Psoas muscle (tissue), 8 donors: ENCODE measurements around the gene SPINDOC. TPM values are rescaled to one million over a fixed set of nuclear protein-coding genes. Genes with fewer than 3 reads are reported as not detected.
A peak's percentile ranks its signal among the peaks of the same experiment; 100 is the strongest.

ENCODE experiments used
- ATAC-seq, 4 donors: fragments of 200-7000 bp; cut with Tn5 transposase; one replicate each; pipeline ENCODE4 v1.9.1; 2020; ENCODE audit warnings: moderate library complexity in 3 of 4, mild to moderate bottlenecking in 2 of 4
- DNase-seq, 2 donors: peaks; one replicate each; pipeline ENCODE4 v3.0.0-alpha.2; 2020
- H3K27ac ChIP-seq: fragments of 200-600 bp; one replicate; pipeline ENCODE4 v1.8.0; 2022
- H3K27me3 ChIP-seq, 3 donors: fragments of 200-600 bp in 1 of 3; one replicate each; pipeline versions ENCODE4 v1.6.1 to v1.8.0; 2013 to 2022; ENCODE audit warnings: low read length in 2 of 3, mild to moderate bottlenecking in 2 of 3, moderate library complexity in 1 of 3; ENCODE audit not compliant: insufficient read depth in 3 of 3
- H3K36me3 ChIP-seq, 2 donors: fragments of 200-600 bp in 1 of 2; one replicate each; pipeline versions ENCODE4 v1.6.1 to v1.8.0; 2013 to 2022; ENCODE audit warnings: low read depth in 1 of 2, mild to moderate bottlenecking in 1 of 2, moderate library complexity in 1 of 2; ENCODE audit not compliant: insufficient read depth in 1 of 2
- H3K4me1 ChIP-seq: fragments of 200-600 bp; one replicate; pipeline ENCODE4 v1.8.0; 2022
- H3K4me3 ChIP-seq: fragments of 200-600 bp; one replicate; pipeline ENCODE4 v1.8.0; 2022; ENCODE audit warnings: mild to moderate bottlenecking
- H3K9me3 ChIP-seq: fragments of 200-600 bp; one replicate; pipeline ENCODE4 v1.8.0; 2022
- WGBS, 3 donors: extraction: QIAGEN DNeasy Blood & Tissue Kit; methylation state at CpG; one replicate each; pipeline versions ENCODE4 v1.1.6 to v1.1.7; 2013; 5-methylcytosine and 5-hydroxymethylcytosine counted together
- intact Hi-C, 2 donors: fragments of 100-400 bp; cut with DNase I; formaldehyde crosslinking; loops; one replicate each; pipeline versions ENCODE4 v1.11.0 to v1.14.2; 2022
- polyA plus RNA-seq, 3 donors: library from polyadenylated mRNA; stranded (reverse); fragments of 200-250 nt; gene quantifications; one replicate each; pipeline ENCODE4 v1.2.3, GENCODE V29; 2013
- total RNA-seq, 4 donors: library from RNA; stranded (reverse); fragmentation: NEBNext Ultra II Directional in 2 of 4; extraction: Animal tissue kit (Norgen Biotek cat#: 25700) in 2 of 4; gene quantifications; one replicate each; pipeline versions ENCODE4 v1.2.1 to v1.2.4, GENCODE V29; 2021 to 2023
- TF ChIP-seq, protein P1 (sequence below): fragments of 200-600 bp; IDR thresholded peaks from one replicate; pipeline ENCODE4 v1.8.0; 2022; ENCODE audit warnings: antibody characterized with exemption
- donor health status: healthy with polysubstance abuse.
- donor health status: DM: no; HTN: no; CAD: no; lungs with moderate emphysema.
- donor health status: Bipolar disorder and iron deficiency.
- donor health status: healthy.
- donor health status: DM: yes; HTN: yes; CAD: no.
- donor health status: DM: no; HTN: no; CAD: no.
- donor health status: DM: no; HTN: no; CAD: no.
- donor health status: DM: yes; HTN: yes; CAD: no.

Gene SPINDOC
- total and polyA plus RNA-seq, 7 donors, result 2.7 to 8.8 (median 4.7) TPM

DNA sequence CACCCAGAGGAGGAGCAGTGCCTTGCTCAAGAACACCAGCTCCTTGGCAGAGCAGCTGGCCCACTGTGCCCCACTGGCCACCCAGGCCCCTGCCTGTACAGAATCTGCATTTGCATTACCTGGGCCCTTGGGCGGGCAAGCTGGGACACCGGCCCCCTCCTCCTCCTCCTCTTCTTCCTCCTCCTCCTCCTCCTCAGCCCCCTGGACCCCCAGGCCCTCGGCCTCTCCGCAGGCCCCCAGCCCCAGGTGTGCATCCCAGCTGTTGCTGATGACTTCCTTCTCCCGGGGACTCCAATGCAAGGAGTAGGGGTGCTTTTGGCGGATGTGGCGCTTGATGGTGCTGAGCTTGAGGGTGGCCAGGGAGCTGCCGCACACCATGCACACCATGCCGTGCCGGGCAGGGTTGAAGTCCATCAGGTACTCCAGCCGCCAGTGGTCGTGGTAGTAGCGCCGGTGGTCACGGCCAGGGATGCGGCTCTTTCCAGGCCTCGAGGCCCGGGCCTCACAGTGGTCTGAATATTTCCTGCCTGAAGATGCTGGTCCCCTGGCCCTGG, 47.5 kb upstream of the SPINDOC start:
- Histone ChIP-seq H3K9me3 (no peaks in the 10 kb centered on the region), H3K36me3 (peaks cover 0 to 5% of the 10 kb centered on the region in 2 donors), H3K27me3 (no peaks in the 10 kb centered on the region), H3K4me3 (no peak overlapping the region), H3K27ac (no peak overlapping the region), H3K4me1 (peaks cover 5% of the 10 kb centered on the region)
- 83 to 85% (median 84%) methylated on average over 16 to 18 of the region's 18 CpGs for WGBS, 3 donors
- intact Hi-C loops, result loop anchor here (2.0 to 10.0 kb wide), 4 partner anchors 47 to 389 kb away; partner anchors contain the start of genes MARK2 (in 1 of the 2) and SPINDOC (in 1 of the 2)
- ATAC-seq (no peak), DNase-seq (peak in 1 of 2 donors; percentile 55)
- TF ChIP-seq, protein P1, sequence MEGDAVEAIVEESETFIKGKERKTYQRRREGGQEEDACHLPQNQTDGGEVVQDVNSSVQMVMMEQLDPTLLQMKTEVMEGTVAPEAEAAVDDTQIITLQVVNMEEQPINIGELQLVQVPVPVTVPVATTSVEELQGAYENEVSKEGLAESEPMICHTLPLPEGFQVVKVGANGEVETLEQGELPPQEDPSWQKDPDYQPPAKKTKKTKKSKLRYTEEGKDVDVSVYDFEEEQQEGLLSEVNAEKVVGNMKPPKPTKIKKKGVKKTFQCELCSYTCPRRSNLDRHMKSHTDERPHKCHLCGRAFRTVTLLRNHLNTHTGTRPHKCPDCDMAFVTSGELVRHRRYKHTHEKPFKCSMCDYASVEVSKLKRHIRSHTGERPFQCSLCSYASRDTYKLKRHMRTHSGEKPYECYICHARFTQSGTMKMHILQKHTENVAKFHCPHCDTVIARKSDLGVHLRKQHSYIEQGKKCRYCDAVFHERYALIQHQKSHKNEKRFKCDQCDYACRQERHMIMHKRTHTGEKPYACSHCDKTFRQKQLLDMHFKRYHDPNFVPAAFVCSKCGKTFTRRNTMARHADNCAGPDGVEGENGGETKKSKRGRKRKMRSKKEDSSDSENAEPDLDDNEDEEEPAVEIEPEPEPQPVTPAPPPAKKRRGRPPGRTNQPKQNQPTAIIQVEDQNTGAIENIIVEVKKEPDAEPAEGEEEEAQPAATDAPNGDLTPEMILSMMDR, result no peak

DNA sequence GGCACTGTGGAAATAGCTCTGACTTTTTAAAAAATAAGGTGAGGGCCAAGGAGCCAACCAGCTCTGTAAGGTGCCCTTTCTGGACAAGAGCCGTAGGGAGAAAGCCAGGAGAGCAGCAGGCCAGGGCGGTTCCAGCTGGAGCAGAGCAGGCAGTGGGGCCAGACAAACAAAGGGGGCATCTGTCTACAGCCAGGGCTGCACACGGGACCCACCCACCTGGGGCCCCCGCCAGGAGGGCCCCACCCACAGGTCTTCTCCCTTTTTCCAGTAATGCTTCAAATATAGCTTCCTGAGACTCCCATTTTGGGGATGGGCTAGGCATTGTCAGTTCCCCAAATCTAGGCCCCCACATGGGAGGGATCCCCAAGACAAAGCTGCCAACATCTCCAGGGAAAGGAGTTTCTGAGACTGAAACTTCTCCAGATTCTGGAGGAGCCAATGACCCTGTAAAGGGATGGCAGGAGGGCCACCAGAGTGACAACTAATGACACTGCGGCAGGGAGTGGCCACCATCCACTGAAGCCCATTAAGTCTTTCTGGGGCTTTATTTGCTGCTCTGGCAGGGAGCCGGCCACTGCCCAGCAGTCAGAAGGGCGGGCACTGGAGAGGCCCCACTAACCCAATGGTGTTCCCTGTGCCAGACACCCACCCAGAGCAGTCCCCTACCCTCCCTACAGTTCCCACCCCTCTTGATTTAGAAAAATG, 46.6 kb upstream of the SPINDOC start:
- Histone ChIP-seq H3K36me3 (no peaks in the 10 kb centered on the region), H3K27me3 (no peaks in the 10 kb centered on the region), H3K4me3 (peak overlapping the region; percentile 87), H3K27ac (no peak overlapping the region), H3K9me3 (no peaks in the 10 kb centered on the region), H3K4me1 (peaks cover 5% of the 10 kb centered on the region)
- ATAC-seq, result no peak
- TF ChIP-seq, protein P1, result no peak
- DNase-seq, result peak in 1 of 2 donors; percentile 50
- intact Hi-C loops, result loop anchor here (2.0 to 10.0 kb wide), 4 partner anchors 46 to 388 kb away; partner anchors contain the start of genes MARK2 (in 1 of the 2) and SPINDOC (in 1 of the 2)
- 53 to 75% (median 67%) methylated on average over 7 of the region's 7 CpGs for WGBS, 3 donors

DNA sequence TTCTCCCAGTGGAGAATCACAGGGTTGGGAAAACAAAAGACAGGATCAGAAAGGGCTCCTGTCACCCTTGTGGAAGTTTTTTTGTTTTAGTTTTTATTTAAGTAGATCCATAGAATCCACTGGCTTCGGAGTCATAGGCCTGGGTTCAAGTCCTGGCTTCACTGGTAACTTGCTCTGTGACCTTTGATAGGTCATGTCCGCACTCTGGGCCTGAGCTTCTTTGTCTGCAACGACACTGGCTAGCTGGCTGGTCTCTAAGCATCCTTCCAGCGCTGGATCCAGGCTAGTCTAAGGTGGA, 46.0 kb upstream of the SPINDOC start:
- intact Hi-C loops, result loop anchor here (2.0 to 10.0 kb wide), 4 partner anchors 46 to 388 kb away; partner anchors contain the start of genes MARK2 (in 1 of the 2) and SPINDOC (in 1 of the 2)
- Histone ChIP-seq H3K27ac (peak overlapping the region; percentile 68), H3K9me3 (no peaks in the 10 kb centered on the region), H3K4me3 (peak overlapping the region; percentile 87), H3K27me3 (no peaks in the 10 kb centered on the region), H3K4me1 (peaks cover 5% of the 10 kb centered on the region), H3K36me3 (no peaks in the 10 kb centered on the region)
- ATAC-seq (peak in 1 of 4 donors; percentile 42), DNase-seq (no peak)
- TF ChIP-seq, protein P1, result no peak
- WGBS, 3 donors, result 19 to 25% (median 22%) methylated on average over 4 of the region's 4 CpGs

DNA sequence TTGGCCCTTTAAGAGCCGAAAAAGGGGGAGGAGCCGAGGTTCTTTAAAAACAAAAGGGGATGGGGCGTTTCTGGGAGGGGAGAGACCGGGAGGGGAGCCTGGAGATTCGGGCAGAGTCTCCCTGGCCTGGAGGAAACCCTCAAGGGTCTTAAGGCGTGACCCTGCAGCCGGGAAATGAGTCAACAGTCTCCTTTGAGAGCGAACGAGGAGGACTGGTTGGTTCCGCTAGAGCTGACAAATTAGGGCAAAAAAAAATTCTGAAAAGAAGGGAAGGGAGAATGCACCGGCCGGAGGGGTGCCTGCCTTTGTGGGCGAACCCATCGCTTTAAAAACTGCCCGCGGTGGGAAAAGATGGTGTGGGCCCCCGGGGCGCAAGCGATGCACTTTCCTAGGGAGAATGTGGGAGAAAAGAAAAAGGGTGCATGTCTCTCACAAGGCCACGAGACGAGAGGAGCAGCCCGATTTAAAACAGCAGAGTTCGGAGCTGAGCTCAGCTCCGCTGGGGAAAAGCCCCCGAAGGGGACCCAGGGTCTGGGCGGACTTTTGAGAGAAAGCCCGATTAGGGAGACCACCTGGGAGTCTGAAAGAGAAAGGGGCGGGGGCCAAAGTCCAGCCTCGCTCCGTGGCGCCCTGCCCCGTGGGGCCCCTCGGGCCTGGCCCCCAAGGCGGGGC, 45.6 kb upstream of the SPINDOC start:
- H3K27ac ChIP-seq, result peak overlapping the region; percentile 68
- TF ChIP-seq, protein P1, result no peak
- H3K9me3 ChIP-seq, result no peaks in the 10 kb centered on the region
- no peaks in the 10 kb centered on the region for H3K36me3 ChIP-seq
- WGBS, 3 donors, result 1 to 2% (median 2%) methylated on average over 27 to 34 of the region's 34 CpGs
- DNase-seq (peak; percentile 62 to 74), ATAC-seq (peak in 2 of 4 donors; percentile 13 to 16)
- peaks cover 5% of the 10 kb centered on the region for H3K4me1 ChIP-seq
- intact Hi-C loops, result loop anchor here (2.0 to 10.0 kb wide), 5 partner anchors 45 to 387 kb away; partner anchors contain the start of genes MARK2 (in 1 of the 2) and SPINDOC (in 1 of the 2)
- H3K4me3 ChIP-seq, result peak overlapping the region; percentile 87
- no peaks in the 10 kb centered on the region for H3K27me3 ChIP-seq
